Activated CD4-positive, alpha-beta T cell treated with anti-CD3 and anti-CD28 coated beads for 1 hour (primary cell): ENCODE measurements around the gene PGGT1B.

Source experiments
- DNase-seq: peaks from one replicate; pipeline ENCODE4 v3.0.0-alpha.2; 2020

PGGT1B gene

DNA sequence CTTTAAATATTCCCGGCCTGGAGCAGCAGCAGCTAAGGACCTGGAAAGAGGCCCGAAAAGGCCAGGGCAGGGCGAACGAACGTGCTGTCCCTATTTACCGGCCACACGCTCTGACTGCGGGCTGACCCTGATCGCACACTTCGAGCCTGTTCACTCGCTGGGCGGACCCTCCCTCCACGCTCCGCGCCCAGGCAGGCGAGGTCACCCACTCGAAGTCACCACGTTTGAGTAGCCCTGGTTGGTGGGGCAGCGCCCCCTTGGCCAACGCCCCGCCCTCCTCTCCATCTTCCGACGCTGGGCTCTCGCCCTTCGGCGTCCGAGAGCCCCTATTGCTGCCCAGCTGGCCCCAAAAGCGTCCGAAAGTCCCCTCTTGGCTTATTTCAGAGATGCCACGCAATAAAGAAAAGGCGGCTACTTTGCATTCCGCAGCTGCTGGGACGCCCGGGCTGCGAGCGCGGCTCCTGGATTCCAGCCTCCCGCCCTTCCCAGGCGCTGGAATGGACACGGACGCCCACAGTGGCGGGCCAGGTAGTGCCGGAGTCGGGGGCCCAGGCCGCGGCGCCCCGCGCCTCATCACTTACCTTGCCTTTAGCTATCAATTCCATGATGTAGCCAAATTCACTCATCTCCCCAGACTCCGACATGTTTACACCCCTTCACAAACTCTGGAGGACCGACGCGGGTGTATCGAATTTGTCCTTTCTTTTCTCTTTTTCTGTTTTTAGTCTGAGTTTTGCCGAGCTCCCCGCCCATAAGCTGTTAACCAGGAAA lies 83.1 kb downstream of the PGGT1B start:
- DNase-seq = no peak

DNA sequence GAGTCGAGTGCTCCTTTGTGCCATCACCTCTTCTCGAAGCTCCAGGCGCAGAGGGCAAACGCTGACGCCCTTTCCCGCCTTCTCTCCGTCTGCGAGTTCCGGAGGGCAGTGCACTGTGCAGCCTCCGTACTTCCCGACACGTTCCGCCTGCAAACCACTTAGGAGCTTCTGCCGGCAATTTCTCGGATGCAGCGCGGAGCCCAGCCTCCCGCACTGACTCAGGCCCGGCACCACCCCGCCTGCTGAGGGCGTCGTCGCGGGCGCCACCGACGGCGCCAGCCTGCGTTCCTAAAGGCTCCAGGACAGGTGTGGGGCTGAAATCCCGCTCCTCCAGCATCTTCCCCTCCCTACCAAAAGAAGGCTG lies 83.7 kb downstream of the PGGT1B start:
- no peak for DNase-seq

DNA sequence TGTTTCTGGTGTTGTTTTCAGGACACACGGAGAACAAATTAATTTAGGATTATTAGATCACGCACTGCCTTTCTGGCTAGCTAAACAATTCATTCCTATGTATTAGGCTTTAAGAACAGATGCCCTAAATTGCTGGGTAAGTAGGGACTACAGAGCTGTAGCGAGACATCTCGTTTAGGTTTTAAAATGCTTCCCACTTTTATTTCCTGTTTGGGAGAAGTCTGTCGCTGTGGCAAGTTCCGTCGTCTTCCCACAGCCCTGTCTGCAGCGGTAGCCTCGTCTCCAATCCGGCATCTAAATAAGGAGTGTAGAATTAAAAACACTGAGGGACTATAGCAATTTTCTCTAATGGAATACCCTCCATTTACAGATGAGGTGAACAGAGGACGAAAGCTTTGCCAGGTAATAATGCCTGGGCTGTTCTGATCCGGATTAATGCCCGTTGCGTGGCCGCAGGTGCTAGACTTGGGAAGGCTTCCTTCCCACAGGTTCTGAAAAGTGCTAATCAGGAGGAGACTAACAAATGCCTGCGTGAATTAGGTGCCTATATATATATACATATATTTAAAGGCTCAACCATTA lies 91.7 kb downstream of the PGGT1B start:
- no peak for DNase-seq

DNA sequence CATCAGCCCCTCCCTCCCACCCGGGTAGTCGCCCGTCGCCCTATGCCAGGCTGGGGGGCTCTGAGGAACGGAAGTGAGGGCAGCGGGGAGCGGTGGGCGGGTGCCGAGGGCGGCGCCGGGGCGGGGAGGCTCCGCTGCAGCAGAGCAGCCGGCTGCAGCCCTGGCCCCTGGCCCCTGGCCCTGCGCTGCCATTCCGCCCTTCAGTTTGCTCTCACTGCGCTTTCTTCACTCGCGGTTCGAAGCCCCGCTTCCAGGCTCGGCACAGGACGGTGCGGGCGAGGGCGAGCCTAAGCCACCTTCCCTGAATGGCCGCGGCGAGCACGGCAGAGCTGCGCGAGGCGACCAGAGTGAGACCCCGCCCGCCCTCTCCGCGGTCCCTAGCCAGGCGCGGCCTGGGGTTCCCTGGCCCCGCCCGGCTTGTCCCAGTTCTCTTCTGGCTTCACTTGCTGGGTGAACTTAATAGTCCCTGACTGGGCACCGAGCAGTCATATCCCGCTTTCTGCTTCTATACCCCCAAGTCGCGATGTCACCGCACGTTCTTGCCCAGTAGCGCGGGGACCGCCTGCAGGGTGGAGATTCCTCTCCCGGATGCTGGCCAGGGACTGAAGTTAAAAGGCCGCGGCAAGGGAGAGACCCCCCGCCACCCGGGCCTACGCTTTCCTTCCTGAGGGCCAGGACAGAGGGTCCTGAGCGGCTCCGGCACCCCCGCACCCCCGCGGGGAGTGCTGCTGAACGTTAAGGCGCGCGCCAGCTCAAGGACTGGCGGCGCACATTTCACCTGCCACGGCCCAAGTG lies 92.3 kb downstream of the PGGT1B start:
- no peak for DNase-seq

DNA sequence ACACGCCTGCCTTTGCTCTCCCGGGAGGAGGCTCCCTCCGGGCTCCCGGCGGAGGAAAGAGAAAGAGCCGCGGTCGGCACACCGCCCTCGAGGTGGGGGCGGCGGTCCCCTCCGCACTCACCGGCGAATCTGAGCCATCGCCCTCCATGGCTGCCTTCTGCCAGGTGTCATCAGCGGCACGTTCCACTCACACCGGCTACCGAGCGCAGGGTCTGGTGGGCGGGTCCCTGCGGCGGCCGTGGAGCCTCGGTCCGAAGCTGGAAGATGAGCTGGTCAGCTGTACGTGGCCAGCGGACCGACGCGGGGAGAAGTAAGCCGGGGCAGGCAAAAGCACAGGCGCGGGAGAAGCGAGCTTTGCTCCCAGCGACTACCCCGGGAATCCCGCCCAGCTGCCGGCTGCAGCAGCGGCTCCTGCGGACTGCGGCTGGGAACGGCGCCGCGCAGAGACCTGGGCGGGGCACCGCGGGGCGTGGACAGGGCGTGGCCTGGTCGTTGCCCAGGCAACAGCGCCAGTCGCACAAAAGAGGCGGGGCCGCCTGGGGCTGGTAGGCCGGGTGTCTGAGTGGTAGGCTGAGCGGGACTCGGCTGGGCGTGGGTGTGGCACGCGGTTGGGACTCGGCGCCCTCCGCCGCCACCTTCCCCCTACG lies 93.1 kb downstream of the PGGT1B start, which contains the start of gene TRIM36:
TRIM36 (minus strand) TSS at position 422 of the 647 bp plus-strand sequence; CDS start at position 148, 274 bp downstream.
- peak; percentile 77 for DNase-seq

DNA sequence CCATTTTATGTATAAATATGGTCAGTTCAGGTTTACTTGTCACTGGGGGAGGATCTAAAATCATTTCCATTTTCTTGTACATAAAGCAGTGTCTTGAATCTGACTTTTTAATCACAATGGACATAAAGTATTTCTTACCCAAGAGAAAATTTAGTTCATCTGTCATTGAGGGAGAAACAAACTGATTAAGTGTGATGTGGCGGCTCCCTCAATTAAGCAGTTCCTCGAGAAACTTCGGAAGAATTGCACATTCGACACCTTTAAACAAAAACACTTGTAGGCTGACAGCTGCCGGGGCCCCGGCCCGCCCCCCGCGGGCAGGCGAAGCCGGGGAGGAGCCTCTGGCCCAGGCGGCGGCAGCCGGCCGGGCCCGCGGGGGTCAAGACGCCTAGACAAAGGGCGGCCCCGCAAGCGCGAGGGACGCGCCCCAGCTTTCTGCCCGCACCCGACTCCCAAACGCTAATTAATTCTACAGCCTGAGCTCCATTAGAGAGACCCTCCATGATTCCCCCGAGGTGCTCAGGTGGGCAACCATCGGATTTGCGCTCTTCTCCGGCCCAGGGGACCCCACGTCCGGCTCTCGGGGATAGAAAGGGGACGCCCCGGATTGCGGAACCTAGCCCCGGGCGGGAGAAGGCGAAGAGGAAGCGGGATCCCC lies 93.7 kb downstream of the PGGT1B start:
- no peak for DNase-seq

DNA sequence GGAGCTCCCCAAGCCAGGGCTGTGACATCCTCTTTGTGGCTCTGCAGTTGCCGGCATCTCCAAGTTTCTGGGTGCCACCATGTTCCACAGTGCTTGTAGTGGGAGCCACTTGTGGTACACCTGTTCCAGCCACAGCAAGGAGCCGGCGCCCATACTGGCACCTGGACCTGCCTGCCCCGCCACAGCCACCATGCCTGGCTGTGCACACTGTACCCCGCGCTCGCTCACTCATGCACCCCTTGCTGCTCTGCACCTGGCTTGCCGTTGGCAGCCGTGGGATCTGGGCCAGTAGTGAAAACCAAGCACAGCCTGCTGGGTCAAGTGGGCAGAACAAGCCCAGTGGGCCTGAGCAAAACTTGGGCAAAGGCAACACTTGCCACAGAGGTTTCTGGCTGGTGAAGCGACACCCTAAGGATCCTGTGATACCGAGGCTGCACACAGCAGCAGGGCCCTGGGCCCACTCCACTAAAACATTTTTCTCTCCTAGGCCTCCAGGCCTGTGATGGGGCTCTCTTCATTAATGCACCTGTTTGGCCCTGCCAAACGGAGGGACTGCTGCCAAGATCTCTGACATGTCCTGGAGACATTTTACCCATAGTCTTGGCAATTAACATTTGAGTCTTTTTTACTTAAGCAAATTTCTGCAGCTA lies 95.8 kb downstream of the PGGT1B start:
- no peak for DNase-seq

DNA sequence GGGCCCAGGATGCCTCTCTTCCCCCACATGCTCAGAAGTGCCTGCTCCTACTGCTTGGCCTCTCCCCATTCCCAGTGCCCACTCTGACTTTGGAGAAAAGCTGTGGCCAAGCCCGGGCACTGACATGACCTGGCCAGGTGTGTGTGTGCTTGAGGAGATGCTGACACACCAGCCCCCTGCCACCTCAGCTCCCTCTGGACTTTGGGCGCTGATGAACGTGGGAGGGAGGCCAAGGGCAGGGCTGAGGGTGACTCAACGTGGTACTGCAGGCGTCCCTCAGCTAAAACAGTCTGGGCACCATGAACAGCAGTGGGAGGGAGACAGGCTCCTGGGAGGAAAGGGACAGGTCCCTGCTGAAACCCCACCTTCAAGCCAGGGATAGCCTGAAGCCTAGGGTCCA lies 96.9 kb downstream of the PGGT1B start:
- no peak for DNase-seq

DNA sequence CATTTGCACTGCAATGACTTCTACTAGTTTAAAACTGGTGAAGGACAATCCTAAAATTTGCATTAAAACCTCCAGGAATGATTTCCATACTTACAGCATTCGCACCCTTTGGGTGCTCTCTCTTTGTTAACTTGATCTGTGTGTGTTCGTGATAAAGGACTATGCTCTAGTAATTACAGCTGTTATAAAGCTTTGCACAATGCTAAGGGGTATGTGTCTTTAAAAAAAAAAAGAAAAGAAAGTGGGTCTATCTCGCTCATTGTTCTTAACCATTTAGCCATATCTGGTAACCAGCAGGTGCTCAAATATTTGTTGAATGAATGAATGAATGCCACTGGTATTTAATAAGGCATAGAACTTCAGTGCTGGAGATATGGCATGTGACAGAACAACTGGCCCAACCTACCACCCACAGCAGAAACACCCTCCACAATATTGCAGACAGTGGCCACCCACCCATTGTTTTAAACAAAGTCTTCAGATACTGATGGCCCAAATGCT lies 101.7 kb downstream of the PGGT1B start:
- no peak for DNase-seq
